Esophagus (tissue), 2 donors: ENCODE data around the gene ZNF618. TPM values are rescaled to one million over a fixed set of nuclear protein-coding genes. Genes with fewer than 3 reads are reported as not detected.

Experiments used
- H3K27ac ChIP-seq, 2 donors: one replicate each; pipeline ENCODE4 v1.5.1; 2013; ENCODE audit warnings: low read depth in 2 of 2, mild to moderate bottlenecking in 2 of 2, inconsistent platforms in 1 of 2, low read length in 1 of 2, moderate library complexity in 1 of 2
- H3K27me3 ChIP-seq, 2 donors: one replicate each; pipeline ENCODE4 v1.6.1; 2013; ENCODE audit warnings: low read length in 2 of 2, control low read depth in 1 of 2, mild to moderate bottlenecking in 1 of 2; ENCODE audit not compliant: insufficient read depth in 2 of 2, control insufficient read depth in 1 of 2
- H3K36me3 ChIP-seq, 2 donors: one replicate each; pipeline ENCODE4 v1.6.1; 2013; ENCODE audit warnings: low read length in 1 of 2; ENCODE audit not compliant: control insufficient read depth in 2 of 2, insufficient read depth in 2 of 2
- H3K4me1 ChIP-seq, 2 donors: one replicate each; pipeline ENCODE4 v1.6.1; 2013; ENCODE audit warnings: low read length in 1 of 2; ENCODE audit not compliant: control insufficient read depth in 2 of 2, insufficient read depth in 2 of 2
- H3K4me3 ChIP-seq, 2 donors: one replicate each; pipeline ENCODE4 v1.5.1; 2013; ENCODE audit warnings: low read length in 2 of 2, mild to moderate bottlenecking in 2 of 2, low read depth in 1 of 2, moderate library complexity in 1 of 2
- H3K9me3 ChIP-seq, 2 donors: one replicate each; pipeline ENCODE4 v1.6.1; 2013; ENCODE audit warnings: mild to moderate bottlenecking in 2 of 2, low read depth in 1 of 2, low read length in 1 of 2, moderate library complexity in 1 of 2; ENCODE audit not compliant: control insufficient read depth in 2 of 2, insufficient read depth in 1 of 2
- whole genome bisulfite sequencing, 2 donors: extraction: QIAGEN DNeasy Blood & Tissue Kit; methylation state at CpG; one replicate each; pipeline ENCODE4 v1.1.7; 2013; 5-methylcytosine and 5-hydroxymethylcytosine counted together
- polyA plus RNA-seq, 2 donors: library from polyadenylated mRNA; stranded (reverse); fragments of 200-250 nt; gene quantifications; one replicate each; pipeline ENCODE4 v1.2.3, GENCODE V29; 2013
- donor health status: healthy with polysubstance abuse.
- donor health status: Bipolar disorder and iron deficiency.

Gene ZNF618
- polyA plus RNA-seq, 2 donors, result 0.56 to 1.0 TPM

DNA sequence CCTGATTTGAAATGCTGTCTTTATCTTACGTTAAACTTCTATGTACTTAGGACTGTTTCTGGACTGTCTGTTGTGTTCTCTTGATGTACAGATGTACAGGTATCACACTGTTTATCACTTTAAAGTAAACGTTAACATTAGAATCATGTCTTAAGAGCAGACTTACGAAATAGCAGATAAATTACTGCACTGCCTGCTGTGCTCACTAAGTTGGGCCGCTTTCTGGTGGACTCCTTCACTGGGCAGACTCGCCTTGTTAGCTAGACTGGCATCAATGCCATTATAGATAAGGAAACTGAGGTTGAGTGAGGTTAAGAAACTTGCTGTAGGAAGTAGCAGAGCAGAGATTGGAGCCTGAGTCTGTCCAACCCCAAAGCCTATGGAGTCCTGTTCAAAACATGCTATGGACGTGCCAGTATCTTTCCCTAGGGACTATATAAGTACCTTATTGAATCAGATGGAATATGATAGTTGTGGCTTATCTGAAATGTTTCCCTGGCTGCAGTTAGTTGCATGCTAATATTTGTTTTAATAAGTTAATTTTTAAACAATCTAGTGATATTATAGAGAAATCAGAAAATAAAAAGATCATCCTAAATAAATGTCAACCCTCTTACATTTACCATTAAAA lies 16.9 kb downstream of the ZNF618 start:
- no peak overlapping the region for H3K27ac ChIP-seq
- H3K4me1 ChIP-seq, result no peaks in the 10 kb centered on the region
- no peak overlapping the region for H3K4me3 ChIP-seq
- no peaks in the 10 kb centered on the region for H3K27me3 ChIP-seq
- WGBS, 2 donors, result 82 to 86% methylated on average over 6 of the region's 6 CpGs
- H3K36me3 ChIP-seq, result no peaks in the 10 kb centered on the region
- H3K9me3 ChIP-seq, result no peaks in the 10 kb centered on the region

DNA sequence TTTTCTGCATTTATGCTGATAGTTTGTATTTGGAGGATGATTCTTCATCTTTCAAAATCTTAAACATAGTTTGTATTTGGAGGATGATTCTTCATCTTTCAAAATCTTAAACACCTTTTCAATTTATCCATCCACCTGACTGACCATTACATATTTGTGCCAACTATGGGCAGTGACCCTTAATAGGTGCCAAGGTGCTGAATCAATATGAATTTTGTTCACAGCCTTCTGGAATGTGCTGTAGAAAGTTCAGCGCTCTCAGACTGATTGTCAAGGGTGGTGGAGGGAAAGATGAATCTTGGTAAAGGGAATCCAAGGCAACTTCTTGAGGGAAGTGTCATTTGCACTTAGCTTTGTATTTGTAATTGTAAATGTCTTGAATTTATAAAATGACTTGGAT lies 18.1 kb downstream of the ZNF618 start:
- Histone ChIP-seq H3K27me3 (no peaks in the 10 kb centered on the region), H3K4me3 (no peak overlapping the region), H3K9me3 (no peaks in the 10 kb centered on the region), H3K36me3 (no peaks in the 10 kb centered on the region), H3K4me1 (no peaks in the 10 kb centered on the region), H3K27ac (no peak overlapping the region)
- WGBS, 2 donors, result 96 to 99% methylated on average over 1 of the region's 1 CpG

DNA sequence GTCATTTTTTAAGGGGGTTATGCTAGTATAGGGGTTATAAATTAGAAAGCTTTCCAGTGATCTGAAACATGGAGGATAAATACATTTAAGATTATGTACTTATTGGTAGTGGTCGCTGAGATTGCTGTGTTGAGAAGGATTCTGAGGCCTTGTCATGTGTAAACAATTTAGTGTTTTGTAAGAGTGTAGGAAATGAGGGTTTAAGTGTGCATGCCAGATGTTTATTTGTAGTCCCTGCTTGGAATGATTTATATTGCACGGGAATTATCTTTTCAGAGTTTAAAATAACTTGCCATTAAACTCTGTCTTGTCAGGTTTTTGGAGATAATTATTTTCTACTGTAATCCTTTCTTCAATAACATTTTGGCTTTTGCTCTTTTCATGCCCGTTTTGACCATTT lies 19.4 kb downstream of the ZNF618 start:
- H3K27me3 ChIP-seq, result no peaks in the 10 kb centered on the region
- H3K36me3 ChIP-seq, result no peaks in the 10 kb centered on the region
- H3K27ac ChIP-seq, result no peak overlapping the region
- no peaks in the 10 kb centered on the region for H3K9me3 ChIP-seq
- H3K4me1 ChIP-seq, result no peaks in the 10 kb centered on the region
- H3K4me3 ChIP-seq, result no peak overlapping the region
- 49 to 55% methylated on average over 3 of the region's 3 CpGs for WGBS, 2 donors

DNA sequence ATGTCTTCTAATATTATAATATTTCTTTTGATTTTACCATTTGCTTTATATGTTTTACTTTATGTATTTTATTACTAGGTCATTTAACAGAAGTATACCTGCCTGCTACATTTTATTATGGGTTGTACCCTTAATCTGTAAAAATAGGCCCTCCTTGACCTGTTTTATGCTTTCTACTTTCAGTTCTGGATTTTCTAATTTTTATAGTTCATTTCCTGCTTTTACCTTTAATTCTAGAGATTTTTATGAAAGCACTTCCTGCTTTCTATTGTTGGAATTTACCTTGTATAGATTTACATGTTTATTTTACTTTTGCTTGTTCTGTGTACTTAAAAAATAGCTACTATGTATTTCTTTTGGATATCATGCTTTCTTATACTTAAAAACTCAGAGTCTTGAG lies 20.6 kb downstream of the ZNF618 start:
- H3K4me1 ChIP-seq, result no peaks in the 10 kb centered on the region
- H3K9me3 ChIP-seq, result no peaks in the 10 kb centered on the region
- no peak overlapping the region for H3K4me3 ChIP-seq
- H3K27ac ChIP-seq, result no peak overlapping the region
- H3K27me3 ChIP-seq, result no peaks in the 10 kb centered on the region
- no peaks in the 10 kb centered on the region for H3K36me3 ChIP-seq

DNA sequence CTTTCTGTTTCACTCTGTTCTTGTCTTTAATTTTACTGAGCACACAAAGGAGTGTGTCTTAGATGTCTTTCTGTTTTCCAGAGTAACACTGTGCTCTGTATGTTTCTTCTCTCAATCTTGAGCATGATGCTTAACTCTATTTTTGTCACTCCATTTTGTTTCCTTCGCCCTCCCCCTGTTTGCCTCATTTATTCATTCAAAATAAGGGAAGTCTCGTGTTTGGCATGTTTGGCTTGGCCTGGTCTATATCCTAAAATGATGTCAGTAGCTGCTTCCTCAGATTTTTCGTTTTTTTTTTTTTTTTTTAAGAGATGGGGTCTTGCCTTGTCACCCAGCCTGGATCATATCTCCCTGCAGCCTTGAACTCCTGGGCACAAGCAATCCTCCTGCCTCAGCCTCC lies 22.0 kb downstream of the ZNF618 start:
- 74 to 81% methylated on average over 3 of the region's 3 CpGs for WGBS, 2 donors
- H3K4me1 ChIP-seq, result no peaks in the 10 kb centered on the region
- no peaks in the 10 kb centered on the region for H3K36me3 ChIP-seq
- H3K4me3 ChIP-seq, result no peak overlapping the region
- H3K27ac ChIP-seq, result no peak overlapping the region
- H3K27me3 ChIP-seq, result no peaks in the 10 kb centered on the region
- H3K9me3 ChIP-seq, result no peaks in the 10 kb centered on the region

DNA sequence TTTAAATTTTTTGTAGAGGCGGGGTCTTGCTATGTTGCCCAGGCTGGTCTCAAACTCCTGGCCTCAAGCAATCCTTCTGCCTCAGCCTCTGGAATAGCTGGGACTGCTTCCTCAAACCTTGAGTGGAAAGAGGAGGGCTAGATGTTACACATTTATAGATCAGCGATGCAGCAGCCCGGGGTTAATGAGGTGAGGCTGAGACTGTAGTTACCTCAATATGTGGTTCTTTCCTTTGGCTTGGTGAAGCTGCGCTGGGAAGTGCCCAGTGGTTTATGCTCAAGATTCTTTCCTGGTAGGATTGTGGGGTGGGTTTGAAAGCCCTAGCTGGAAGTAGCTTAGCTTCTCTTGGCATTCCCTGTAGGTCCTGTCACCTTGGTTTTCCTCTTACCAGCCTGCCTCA lies 22.5 kb downstream of the ZNF618 start:
- no peak overlapping the region for H3K4me3 ChIP-seq
- no peaks in the 10 kb centered on the region for H3K36me3 ChIP-seq
- H3K9me3 ChIP-seq, result no peaks in the 10 kb centered on the region
- no peaks in the 10 kb centered on the region for H3K4me1 ChIP-seq
- 95 to 98% methylated on average over 4 of the region's 4 CpGs for WGBS, 2 donors
- H3K27me3 ChIP-seq, result no peaks in the 10 kb centered on the region
- H3K27ac ChIP-seq, result no peak overlapping the region

DNA sequence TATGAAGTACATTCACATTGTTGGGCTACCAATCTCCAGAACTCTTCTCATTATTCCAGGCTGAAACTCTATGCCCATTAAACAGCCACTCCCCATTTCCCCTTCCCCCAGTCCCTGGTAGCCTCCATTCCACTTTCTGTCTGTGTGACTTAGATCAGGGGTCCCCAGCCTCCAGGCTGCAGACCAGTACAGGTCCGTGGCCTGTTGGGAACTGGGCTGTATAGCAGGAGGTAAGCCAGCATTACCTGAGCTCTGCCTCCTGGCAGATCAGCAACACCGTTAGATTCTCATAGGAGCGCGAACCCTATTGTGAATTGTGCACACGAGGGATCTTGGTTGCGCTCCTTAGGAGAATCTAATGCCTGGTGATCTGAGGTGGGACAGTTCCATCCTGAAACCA lies 23.1 kb downstream of the ZNF618 start:
- H3K27ac ChIP-seq, result no peak overlapping the region
- H3K36me3 ChIP-seq, result no peaks in the 10 kb centered on the region
- no peaks in the 10 kb centered on the region for H3K4me1 ChIP-seq
- no peaks in the 10 kb centered on the region for H3K9me3 ChIP-seq
- 97 to 98% methylated on average over 6 of the region's 6 CpGs for WGBS, 2 donors
- no peak overlapping the region for H3K4me3 ChIP-seq
- H3K27me3 ChIP-seq, result no peaks in the 10 kb centered on the region

DNA sequence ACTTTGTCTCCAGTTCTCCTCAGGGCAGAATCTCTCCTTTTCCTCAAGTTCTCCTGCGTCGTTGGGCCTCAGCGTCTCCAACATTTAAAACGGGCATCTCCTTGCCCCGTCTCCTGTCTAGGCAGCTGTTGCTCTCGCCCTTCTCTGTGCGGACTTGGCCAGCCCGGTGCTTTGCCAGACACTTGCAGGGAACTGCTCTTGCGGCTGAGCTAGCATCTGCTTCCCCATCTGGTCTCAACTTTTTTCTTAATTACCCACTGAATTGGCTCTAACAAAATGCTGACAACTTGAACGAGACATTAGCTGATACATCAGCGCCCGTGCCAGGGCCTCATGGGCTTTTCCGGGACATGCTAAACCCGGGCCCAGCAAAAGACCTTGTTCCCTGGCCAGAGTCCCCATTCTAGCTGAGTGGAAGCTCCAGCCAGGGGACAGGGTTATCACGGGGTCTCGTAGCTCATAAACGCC lies 25.1 kb downstream of the ZNF618 start:
- peak overlapping the region in 1 of 2 donors; percentile 53 for H3K27ac ChIP-seq
- no peak overlapping the region for H3K4me3 ChIP-seq
- H3K36me3 ChIP-seq, result no peaks in the 10 kb centered on the region
- 82 to 86% methylated on average over 17 of the region's 17 CpGs for WGBS, 2 donors
- H3K27me3 ChIP-seq, result no peaks in the 10 kb centered on the region
- H3K9me3 ChIP-seq, result no peaks in the 10 kb centered on the region
- no peaks in the 10 kb centered on the region for H3K4me1 ChIP-seq

DNA sequence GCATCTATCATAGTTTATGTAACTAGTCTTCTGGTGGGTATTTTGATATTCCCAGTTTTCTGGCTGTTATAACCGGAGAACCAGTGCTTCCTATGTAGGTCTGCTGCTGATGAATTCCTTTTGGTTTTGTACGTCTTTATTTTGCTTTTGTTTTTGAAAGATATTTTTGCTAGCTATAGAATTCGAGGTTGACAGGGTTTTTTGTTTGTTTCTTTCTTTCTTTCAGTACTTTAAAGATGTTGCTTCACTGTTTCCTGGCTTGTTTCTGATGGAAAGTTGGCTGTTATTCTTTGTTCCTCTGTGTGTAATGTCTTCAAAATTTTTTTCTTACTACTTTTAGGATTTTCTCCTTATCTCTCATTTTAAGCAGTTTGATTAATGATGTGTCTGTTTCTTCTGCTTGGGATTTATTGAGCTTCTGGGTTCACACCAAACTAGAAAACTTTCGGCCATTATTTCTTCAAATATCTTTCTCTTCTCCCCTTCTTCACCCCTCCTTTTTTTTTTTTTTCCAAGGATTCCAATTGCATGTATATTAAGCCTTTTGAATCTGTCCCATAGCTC lies 27.5 kb downstream of the ZNF618 start:
- WGBS, 2 donors, result 78 to 84% methylated on average over 4 of the region's 4 CpGs
- H3K27me3 ChIP-seq, result no peaks in the 10 kb centered on the region
- no peak overlapping the region for H3K27ac ChIP-seq
- no peaks in the 10 kb centered on the region for H3K36me3 ChIP-seq
- H3K9me3 ChIP-seq, result no peaks in the 10 kb centered on the region
- H3K4me3 ChIP-seq, result no peak overlapping the region
- peaks cover 0 to 3% of the 10 kb centered on the region in 2 donors for H3K4me1 ChIP-seq

DNA sequence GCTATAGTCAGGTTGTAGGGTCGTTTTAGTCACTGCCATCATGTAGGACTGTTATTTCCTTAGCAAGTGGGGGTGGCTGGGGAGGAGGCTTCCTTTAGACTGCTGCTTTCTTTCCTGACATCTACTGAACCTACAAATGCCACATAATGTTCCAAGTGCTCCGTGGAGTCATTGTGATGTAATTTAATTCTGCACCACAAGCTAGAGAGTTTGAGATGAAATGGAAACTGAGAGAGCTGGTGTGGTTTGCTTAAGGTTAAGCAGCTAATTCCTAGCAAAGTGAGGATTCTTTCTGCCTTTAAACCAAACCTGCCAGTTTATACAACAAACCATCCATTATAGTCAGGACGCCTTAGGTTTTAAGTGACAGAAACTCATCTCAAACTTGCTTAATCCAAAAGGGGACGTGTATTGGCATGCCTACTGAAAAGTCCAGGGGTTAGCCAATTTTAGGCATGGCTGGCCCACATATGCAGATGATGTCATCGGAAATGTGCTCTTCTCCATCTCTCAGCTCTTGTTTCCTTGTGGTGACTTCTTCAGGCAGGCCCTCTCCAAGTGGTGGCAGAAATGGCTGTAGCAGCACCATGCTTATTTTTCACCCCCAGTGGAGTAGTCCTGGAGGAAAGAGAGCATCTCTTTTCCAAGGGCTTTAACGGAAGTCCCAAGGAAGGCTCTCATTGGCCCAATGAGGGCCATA lies 30.5 kb downstream of the ZNF618 start:
- peaks cover 0 to 3% of the 10 kb centered on the region in 2 donors for H3K4me1 ChIP-seq
- no peaks in the 10 kb centered on the region for H3K27me3 ChIP-seq
- H3K27ac ChIP-seq, result no peak overlapping the region
- H3K4me3 ChIP-seq, result no peak overlapping the region
- 43 to 57% methylated on average over 6 of the region's 6 CpGs for WGBS, 2 donors
- H3K36me3 ChIP-seq, result no peaks in the 10 kb centered on the region
- H3K9me3 ChIP-seq, result no peaks in the 10 kb centered on the region
